Inferior parietal cortex (tissue), 1 donor: ENCODE results near the gene GALK2.
"Not testable (repeated sequence)": the region's sequence is repeated elsewhere in the genome, so short reads cannot be mapped to it uniquely, and the experiment has no call there.

Source experiments
- DNase-seq: peaks from one replicate; pipeline ENCODE4 v3.0.0-alpha.2; 2016; ENCODE audit errors: extremely low spot score

GALK2 gene

DNA sequence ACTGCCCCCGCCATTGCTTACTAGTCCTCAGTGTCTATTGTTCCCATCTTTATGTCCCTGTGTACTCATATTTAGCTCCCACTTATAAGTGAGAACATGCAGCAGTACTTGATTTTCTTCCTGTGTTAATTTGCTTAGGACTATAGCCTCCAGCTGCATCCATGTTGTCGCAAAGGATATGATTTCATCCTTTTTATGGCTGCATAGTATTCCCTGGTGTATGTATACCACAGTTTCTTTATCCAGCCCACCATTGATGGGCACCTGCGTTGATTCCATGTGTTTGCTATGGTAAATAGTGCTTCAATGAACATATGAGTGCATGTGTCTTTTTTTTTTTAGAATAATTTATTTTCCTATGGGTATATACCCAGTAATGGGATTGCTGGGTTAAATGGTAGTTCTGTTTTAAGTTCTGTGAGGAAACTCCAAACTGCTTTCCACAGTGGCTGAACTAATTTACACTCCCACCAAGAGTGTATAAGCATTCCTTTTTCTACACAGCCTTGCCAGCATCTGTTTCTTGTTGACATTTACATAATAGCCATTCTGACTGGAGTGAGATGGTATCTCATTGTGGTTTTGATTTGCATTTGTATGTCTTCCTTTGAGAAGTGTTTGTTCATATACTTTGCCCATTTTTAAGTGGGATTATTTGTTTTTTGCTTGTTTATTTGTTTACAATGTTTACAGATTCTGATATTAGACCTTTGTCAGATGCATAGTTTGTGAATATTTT is 53.7 kb downstream of the GALK2 start:
- no peak for DNase-seq

DNA sequence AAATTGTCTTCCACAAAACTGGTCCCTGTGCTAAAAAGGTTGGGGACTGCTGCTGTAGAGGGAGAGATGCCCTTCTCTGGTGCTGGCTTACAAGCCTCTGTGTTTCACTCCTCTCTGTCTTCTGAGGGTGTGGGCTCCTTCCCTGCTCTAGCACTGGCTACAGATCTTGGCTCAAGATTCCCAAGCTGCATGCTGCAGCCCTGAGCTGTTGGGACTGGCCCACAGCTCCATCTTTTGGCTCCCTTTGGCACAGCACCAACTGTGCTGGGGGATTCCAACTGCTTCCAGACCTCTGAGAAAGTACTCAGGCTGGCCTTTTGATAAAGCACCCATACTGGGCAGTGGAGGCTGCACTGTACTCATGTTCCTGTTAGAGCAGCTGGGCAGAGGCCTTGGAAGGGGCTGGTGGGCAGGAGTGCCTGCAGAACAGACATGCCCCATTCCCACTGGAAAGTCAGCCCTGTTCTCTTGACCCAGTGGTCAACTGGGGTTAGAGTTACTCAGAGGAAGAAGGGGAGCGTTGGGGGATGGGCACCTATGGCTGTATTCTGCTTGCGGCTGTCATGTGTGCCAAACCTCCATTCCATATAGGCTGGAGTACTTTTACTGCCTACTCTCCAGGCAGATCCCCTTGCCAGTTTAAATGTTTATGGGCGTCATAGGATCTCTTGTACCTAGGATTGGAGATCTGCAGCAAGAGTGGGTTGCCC is 55.7 kb downstream of the GALK2 start:
- DNase-seq: no peak

DNA sequence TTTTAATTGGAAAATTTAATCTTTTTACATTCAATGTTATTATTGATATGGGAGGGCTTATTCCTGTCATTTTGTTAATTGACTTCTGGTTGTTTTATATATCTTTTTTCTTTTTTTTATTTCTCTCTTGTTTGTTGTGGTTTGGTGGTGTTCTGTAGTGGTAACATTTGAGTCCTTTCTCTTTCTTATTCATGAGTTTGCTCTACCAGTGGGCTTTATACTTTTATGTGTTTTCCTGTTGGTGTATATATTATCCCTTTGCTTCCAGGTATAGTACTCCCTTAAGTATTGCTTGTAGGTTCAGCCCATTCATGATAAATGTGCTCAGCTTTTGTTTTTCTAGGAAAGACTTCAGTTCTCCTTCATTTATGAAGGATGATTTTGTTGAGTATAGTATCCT is 57.6 kb downstream of the GALK2 start:
- DNase-seq: no peak

DNA sequence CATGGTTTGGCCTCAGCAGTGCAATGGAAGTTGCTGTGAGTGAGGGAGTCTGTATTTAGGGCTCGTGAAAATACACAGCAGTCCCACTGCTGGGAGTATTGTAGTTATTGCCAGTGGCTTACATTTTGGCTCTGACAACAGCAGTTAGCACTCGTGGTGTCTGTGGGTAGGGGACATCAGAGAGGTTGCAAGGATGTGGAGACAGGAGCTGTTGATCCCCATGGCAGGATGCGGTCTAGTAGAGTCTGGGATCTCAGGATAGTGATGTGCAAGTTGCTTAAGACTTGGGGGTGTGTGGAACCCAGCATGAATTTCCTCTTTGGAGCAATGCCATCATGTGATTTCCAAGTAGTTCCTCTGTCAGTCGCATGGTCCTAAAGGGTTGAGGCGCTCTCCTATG is 59.9 kb downstream of the GALK2 start:
- DNase-seq: no peak

DNA sequence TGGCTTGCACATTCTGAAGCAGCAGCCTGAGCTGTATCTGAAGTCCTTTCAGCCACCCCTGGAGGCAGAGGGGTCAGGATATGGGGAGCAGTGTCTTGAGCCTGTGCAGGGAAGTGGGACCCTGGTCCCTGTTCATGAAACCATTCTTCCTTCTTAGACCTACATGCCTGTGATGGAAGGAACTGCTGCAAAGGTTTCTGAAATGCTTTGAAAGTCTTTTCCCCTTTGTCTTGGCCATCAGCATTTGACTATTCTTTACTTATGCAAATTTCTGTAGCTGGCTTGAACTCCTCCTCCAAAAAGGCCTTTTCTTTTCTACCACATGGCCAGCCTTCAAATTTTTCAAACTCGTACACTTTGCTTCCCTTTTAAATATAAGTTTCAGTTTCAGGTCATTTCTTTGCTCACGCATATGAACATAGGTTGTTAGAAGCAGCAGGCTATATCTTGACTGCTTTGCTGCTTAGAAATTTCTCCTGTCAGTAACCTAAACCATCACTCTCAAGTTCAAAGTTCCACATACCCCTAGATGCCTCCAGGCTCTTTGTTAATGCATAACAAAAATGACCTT is 62.3 kb downstream of the GALK2 start:
- no peak for DNase-seq

DNA sequence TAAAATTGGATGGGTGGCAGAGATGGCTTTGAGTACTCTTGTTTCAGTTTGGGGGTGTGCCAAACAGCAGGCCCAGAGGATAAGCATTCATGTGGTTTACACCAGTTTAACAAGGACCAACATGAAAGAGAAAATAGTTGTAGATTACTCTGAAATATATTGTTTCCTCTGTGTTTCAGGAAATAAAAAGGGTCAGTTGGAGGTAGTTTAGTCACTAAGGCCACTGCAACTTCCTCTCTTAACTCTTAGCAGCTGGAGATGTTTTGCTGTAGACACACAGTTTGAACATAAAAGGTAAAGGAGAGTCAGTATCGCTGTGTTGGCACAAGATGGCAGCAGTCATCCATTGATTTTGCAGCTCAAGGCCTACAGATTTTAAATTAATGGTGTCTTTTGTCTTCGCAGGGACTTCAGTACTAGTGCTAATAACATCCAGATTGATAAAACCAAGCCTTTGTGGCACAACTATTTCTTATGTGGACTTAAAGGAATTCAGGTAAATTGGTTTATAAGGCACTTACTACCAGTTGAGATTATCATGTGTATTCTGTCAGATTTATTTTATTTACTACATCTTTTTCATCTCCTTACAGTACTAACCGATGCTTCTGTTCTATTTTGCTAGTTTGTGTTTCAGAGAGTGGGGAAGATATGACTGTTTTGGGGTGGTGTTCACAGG is 65.5 kb downstream of the GALK2 start:
- DNase-seq: peak; percentile 88

DNA sequence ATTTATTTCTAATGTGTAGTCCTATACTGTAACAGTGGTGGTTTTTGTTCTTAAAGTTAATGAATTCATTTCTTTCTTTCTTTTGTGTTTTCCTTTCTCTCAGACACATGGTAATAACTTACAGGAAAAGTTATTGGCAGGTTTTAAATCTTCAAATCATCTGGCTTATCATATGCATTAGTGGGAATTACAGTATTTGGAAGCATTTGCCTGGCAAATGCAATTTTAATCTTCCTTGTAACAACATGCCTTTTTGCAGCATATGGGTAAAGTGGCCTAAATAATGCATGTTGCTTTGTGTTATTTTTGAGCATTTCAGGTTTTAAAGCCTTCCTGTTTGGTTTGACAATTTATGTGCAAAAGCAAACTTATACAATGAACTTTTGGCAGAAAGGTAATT is 66.8 kb downstream of the GALK2 start:
- peak; percentile 9 for DNase-seq

DNA sequence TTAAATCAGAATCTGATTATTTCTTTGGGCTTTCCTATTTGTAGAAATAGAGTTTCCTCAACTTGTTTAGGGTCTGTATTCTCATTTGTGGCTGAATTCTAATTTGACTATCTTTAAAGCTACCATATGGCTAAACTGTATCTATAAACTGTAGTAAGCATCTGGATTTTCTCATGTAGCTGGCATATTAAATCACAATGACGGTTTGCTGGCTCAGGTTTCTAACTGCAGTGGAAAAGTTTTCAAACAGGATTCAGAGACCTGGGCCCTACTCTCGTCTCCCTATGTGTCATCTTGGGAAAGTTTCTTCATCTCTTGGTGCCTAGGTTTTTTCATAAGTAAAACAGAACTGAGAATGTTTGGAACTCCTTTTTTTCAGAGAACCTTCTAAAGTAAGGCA is 68.3 kb downstream of the GALK2 start:
- DNase-seq: no peak

DNA sequence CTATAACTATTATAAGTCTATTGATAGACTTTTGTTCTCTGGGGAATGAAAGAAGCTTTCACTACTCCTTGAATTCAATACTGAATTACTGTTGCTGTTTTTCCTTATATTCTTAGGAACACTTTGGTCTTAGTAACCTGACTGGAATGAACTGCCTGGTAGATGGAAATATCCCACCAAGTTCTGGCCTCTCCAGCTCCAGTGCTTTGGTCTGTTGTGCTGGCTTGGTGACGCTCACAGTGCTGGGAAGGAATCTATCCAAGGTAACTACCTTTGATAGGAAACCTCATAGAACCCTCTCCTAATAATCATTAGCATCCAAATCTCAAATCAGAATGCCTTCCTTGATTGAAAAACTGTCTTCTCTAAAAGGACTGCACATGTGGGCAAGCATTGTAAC is 69.1 kb downstream of the GALK2 start:
- DNase-seq: no peak

DNA sequence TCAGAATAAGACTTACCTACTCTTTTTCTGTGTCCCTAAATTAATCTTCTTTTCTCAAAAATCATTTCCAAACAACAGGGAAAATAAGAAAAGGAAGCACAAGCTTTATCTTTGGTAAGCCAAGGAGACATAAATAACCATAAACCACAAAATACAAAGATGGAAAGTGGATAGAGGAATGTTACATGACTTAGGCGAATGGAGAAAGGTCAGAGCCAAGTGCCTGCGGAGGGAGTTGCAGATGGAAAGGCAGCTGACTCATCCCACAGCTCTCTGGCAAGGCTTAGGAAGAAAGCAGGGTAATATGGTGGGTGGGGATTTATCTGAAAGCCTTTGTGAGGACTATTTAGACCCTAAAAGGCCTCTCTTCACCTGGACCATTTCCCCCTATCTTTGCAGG is 72.8 kb downstream of the GALK2 start:
- no peak for DNase-seq

DNA sequence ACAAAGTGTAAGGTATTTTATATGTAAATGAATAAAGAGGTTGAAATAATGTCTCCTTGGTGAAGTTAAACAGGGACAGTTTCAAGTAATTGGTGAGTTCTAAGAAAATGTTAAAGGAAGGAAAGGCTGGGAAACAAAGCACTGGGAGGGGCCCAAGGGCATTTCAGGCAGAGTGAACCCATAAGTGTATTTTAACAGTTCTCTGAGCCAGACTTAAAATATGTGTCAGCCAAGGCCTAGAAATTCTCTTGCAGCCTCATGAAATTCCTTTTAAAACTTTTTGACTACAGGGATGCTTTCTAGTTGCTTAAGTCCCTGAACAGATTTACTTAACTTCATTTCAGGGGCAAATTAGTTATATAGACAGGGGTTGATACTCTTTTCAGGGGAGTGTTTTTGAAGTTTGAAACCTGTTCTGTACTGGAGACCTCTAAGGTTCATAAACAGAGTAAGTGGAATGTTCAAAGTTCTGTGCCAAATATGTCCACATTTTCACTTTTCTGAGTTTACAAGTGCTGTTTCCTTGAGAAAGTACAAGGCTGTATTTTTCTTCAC is 77.6 kb downstream of the GALK2 start:
- no peak for DNase-seq

DNA sequence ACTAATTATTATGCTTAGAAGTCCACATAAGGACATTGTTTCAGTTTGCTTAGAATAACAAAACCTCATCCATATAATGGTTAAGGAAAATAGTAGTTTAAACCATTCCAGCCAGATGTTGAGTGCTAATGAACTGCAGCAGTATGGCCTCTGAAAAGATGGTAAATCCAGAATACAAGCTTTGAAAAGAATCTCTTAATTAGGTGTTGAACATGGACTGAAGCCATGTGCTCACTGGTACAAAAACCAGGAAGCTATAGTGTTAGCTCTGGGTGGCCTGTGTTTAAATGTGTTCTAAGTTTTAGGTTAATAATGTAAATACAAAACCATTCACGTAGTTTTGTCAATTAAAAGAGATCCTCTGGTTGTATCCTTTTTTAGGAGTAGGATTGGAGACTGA is 78.2 kb downstream of the GALK2 start:
- DNase-seq: no peak

DNA sequence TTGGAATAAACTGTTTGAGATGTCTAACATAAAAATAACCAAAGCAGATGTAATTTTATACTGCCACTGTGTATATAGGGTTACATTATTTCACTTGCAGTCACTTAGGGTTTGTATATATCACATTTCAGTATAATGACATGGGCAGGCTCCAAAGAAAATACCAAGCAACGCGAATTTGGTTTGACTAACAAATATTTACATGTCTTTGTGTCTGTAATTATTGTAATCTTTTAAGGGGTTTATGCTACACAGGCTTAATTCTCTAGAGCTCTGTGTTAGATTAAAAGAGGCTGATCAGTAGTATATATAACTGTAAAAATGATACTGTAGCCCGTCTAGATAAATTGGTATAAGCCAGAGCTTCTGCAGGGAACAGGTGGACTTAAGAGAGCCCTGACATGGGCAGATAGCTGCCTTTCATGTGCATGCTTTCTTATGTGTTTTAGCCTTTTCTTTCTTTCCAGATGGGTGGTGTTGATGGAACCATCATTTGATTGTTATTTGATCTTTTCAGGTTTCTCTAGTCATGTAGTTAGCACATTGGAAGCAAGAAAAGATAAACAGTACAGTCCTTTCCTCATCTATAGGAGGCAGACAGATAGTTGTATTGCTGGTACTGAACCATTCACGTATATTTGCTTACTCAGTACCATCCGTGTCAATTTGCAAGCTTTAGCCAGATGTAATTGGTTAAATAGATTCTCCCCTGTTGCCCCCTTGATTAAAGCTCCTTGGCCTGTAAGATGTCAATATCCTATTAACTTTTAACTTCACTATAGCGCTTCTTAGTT is 86.1 kb downstream of the GALK2 start:
- no peak for DNase-seq

DNA sequence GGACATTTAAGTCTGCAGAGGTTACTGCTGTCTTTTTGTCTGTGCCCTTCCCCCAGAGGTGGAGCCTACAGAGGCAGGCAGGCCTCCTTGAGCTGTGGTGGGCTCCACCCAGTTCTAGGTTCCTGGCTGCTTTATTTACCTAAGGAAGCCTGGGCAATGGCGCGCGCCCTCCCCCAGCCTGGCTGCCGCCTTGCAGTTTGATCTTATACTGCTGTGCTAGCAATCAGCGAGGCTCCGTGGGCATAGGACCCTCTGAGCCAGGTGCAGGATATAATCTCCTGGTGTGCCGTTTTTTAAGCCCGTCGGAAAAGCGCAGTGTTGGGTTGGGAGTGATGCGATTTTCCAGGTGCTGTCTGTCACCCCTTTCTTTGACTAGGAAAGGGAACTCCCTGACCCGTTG is 95.1 kb downstream of the GALK2 start:
- DNase-seq: not testable (repeated sequence)

DNA sequence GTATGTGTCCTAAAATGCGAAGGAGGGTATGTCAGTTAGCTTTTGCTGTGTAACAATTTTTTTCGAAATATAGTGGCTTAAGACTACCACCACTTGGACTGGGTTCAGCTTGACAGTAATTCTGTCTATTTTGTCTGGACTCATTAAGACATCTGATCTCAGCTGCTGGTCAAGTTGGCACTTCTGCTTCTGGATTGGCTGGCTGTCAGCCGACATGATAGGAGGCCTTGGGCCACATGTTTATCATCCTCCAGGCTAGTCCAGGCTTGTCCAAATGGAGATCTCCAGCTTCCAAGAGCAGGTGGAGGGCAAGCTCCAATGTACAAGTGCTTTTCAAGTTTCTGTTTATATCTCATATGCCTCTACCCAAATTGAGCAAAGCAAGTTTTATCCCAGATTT is 95.9 kb downstream of the GALK2 start:
- DNase-seq: no peak

DNA sequence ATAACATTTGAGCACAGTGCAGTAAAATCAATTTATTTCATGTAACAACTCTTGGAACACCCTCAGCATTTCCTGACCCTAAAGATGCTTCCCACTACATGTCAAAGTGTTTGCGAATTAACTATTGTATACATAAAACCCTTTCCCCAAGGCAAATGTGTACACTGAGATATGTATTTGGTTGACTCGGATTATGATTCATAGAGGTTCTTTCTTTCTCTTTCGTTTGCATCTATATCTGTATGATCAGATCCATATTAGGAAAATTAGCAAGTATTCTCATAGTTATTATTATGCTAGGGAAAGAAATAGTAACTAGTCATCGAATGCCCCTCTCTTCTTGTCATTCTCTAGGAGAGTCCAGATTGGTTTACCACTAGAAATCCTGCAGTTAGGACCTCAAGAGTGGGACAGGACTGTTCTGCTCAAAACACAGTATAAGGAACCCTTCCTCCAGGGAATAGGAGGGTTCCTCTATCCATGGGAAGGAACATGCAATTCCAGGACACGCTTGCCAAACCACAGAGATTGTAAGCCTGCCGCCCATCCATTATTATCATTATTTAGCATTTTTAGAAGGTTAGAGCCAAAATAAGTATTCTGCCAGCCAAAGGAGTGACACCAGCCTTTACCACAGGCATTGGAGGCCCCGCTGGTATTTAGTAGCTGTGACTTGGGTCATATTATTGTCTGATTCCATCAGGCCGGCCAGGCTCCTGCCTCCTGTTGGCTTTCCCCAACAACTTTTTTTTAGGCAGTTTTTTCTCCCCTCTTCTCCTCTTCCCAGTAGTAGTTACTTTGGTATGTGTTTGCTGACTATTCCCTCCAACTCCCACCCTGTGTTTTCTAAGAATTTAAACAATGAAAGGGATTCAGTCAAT is 100.7 kb downstream of the GALK2 start:
- DNase-seq: no peak

DNA sequence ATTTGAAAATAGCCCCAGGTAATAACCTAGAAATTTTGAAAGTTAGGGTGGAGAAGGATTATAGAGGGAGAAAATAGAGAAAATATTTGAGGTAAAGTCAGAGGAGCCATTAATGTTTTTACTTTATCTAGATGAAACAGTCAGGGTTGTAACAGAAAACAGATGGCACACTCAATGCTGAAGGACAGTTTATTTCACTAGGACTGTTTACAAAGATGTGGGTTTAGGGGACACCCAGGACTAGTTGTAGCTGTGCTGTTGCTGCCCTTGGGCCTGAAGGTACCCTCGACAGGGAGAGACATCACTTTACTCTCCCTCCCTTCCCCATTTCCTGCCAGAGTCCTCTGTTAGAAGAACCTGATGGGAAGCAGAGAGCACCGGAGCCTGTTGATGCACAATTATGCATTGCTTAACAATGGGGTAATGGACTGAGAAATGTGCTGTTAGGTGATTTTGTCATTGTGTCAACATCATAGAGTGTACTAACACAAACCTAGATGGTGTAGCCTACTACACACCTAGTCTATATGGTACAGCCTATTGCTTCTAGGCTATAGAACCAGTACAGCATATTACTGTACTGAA is 103.8 kb downstream of the GALK2 start:
- DNase-seq: no peak

DNA sequence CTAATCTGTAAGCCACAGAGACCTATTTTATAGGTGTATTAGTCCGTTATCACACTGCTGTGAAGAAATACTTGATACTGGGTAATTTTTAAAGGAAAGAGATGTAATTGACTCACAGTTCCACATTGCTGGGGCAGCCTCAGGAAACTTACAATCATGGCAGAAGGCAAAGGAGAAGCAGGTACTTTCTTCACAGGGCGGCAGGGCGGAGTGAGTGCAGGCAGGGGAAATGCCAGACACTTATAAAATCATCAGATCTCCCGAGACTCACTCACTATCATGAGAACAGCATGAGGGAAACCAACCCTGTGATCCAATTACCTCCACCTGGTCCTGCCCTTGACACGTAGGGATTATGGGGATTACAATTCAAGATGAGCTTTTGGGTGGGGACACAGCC is 108.7 kb downstream of the GALK2 start:
- no peak for DNase-seq

DNA sequence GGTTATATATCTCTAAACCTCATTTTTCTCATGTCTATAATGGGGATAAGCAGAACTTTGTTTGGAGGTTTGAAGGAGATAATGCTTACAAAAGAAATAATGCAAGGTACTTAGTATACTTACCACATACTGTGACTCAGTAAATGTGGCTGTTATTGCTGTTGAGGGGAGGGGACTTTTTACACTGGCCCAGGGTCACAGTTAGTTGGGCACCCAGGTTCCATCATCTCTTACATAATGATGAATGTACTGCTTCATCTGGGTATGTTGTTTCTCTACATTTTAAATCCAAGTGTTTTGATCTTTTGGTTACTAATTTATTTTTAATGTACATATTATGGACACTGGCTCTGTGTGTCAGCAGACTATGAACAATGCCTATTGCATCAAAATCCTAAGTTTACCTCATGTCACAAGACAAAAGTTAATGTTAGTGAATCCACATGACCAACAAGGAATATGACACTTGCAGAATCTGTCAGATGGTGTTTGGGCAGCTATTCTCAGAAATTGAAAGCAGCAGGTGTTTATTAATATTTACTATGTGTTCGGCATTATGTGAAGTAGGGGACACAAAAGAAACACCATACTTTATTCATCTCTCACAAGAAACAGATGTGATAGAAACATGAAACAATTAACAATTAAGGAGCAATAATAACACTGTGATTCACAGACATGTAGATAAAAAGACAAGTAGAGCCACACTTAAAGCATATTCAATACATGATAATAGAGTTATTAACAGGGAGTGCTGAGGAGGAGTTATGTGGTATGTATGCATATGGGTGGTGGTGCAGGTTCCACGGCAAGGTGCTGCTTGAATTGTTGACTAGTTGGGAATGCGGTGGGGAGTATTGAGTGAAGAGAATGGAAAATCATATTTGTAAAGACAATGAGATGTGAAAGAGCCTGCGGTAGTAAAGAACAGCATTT is 109.7 kb downstream of the GALK2 start:
- DNase-seq: no peak
